Measurements from ENCODE around the gene GGPS1. TPM values are rescaled to one million over a fixed set of nuclear protein-coding genes. Genes with fewer than 3 reads are reported as not detected.

Gene GGPS1
- total and polyA plus RNA-seq, 2 donors (not counting 1 experiment from before 2014, with no cell fraction given): 13.4 to 46.8 TPM

DNA sequence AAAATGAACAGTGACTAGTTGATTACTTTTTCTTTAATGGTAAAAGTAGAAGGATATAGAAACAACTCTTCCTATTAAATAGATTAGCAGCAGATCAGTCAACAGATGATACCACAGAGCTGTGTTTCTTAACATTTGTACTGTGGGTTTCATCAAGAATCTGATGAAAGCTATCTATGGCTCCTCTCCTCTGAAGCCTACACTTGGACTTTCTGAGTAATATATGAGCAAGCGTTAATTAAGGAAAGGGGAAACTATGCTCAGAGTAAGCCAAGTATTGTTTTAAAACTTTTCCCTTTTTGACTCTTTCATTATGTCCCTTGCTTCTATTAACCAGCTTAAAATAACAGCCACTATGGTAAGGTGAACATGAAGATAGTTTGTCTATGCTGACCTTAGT lies 11.2 kb upstream of the GGPS1 start:
- POLR2A ChIA-PET: no interaction called here
- Histone ChIP-seq H3K27me3 (replicated peaks in 1 of 4; ENCODE audit: control extremely low read depth in 1 of 4, control insufficient read depth in 3 of 4, insufficient read depth in 4 of 4, low read length in 3 of 4) (no peaks in the 10 kb centered on the region), H3K27ac (ENCODE audit: low read length in 2 of 2) (no peak overlapping the region), H3K4me1 (ENCODE audit: control insufficient read depth in 2 of 2, insufficient read depth in 2 of 2, low read length in 2 of 2) (peaks cover 13 to 19% of the 10 kb centered on the region in 2 donors), H4K20me1 (ENCODE audit: control insufficient read depth, insufficient read depth, low read length, poor library complexity, severe bottlenecking) (peaks cover 91% of the 10 kb centered on the region), H3K9ac (ENCODE audit: low read length) (no peak overlapping the region), H3K4me3 (ENCODE audit: control extremely low read depth in 1 of 5, extremely low read depth in 1 of 5, insufficient read depth in 1 of 5, low read depth in 2 of 5, low read length in 4 of 5) (no peak overlapping the region), H3K79me2 (ENCODE audit: control insufficient read depth, insufficient read depth, low read length) (peaks cover 98% of the 10 kb centered on the region), H2AFZ (ENCODE audit: insufficient read depth, low read depth, low read length, poor library complexity, severe bottlenecking) (no peak overlapping the region), H3K36me3 (replicated peaks in 1 of 2; ENCODE audit: control extremely low read depth in 1 of 2, control insufficient read depth in 1 of 2, extremely low read depth in 1 of 2, insufficient read depth in 2 of 2, low read length in 1 of 2) (peaks cover 5 to 29% of the 10 kb centered on the region in 2 experiments), H3K9me3 (ENCODE audit: control extremely low read depth in 1 of 3, control insufficient read depth in 2 of 3, insufficient read depth in 1 of 3, low read length in 2 of 3) (no peaks in the 10 kb centered on the region), H3K4me2 (replicated peaks; ENCODE audit: low read depth, low read length, poor library complexity, severe bottlenecking) (no peak overlapping the region)
- Mint-ChIP-seq H3K27ac (no peak overlapping the region), H3K27me3 (no peaks in the 10 kb centered on the region), H3K4me1 (peaks cover 63% of the 10 kb centered on the region), H3K4me3 (no peak overlapping the region), H3K9me3 (ENCODE audit: insufficient read depth) (no peaks in the 10 kb centered on the region)
- no CpG with 5 or more reads among the region's 1 CpG for WGBS (ENCODE audit: insufficient coverage)
- intact Hi-C loops (cut with micrococcal nuclease): no loop called here
- DNase-seq: no peak
- CTCF ChIA-PET: no interaction called here
- TF ChIP-seq, protein P1, sequence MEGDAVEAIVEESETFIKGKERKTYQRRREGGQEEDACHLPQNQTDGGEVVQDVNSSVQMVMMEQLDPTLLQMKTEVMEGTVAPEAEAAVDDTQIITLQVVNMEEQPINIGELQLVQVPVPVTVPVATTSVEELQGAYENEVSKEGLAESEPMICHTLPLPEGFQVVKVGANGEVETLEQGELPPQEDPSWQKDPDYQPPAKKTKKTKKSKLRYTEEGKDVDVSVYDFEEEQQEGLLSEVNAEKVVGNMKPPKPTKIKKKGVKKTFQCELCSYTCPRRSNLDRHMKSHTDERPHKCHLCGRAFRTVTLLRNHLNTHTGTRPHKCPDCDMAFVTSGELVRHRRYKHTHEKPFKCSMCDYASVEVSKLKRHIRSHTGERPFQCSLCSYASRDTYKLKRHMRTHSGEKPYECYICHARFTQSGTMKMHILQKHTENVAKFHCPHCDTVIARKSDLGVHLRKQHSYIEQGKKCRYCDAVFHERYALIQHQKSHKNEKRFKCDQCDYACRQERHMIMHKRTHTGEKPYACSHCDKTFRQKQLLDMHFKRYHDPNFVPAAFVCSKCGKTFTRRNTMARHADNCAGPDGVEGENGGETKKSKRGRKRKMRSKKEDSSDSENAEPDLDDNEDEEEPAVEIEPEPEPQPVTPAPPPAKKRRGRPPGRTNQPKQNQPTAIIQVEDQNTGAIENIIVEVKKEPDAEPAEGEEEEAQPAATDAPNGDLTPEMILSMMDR (IDR thresholded peaks at IDR 0.05): no peak
- no peak for TF ChIP-seq EZH2 (IDR thresholded peaks at IDR 0.05; ENCODE audit: borderline replicate concordance, insufficient read depth, low read depth, low read length, poor library complexity, severe bottlenecking)
- no peak for ATAC-seq (ENCODE audit: low read depth)

DNA sequence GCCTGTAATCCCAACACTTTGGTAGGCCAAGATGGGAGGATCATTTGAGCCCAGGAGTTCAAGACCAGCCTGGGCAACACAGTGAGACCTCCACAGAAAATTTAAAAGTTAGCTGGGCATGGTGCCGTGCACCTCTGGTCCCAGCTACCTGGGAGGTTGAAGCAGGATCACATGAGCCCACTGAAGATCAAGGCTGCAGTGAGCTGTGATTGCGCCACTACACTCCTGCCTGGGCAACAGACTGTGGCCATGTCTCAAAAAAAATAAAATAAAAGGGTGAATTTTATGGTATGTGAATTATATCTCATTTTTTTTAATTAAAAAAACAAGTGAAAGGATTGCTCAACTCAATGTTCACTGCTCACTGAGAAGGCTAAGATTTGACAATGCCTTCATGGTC lies 9.1 kb upstream of the GGPS1 start:
- DNase-seq (no peak), ATAC-seq (ENCODE audit: low read depth) (no peak)
- no peak overlapping the region for H3K27ac ChIP-seq (ENCODE audit: low read length in 2 of 2)
- no peak overlapping the region for H3K4me3 Mint-ChIP-seq
- H3K9me3 Mint-ChIP-seq (ENCODE audit: insufficient read depth): no peaks in the 10 kb centered on the region
- H3K9me3 ChIP-seq (ENCODE audit: control extremely low read depth in 1 of 3, control insufficient read depth in 2 of 3, insufficient read depth in 1 of 3, low read length in 2 of 3): no peaks in the 10 kb centered on the region
- peaks cover 20 to 21% of the 10 kb centered on the region in 2 donors for H3K4me1 ChIP-seq (ENCODE audit: control insufficient read depth in 2 of 2, insufficient read depth in 2 of 2, low read length in 2 of 2)
- POLR2A ChIA-PET: interaction anchor here (0.6 kb wide), 1 partner anchor 208 kb away, joined by 5 read pairs; no protein-coding TSS in a partner anchor
- H4K20me1 ChIP-seq (ENCODE audit: control insufficient read depth, insufficient read depth, low read length, poor library complexity, severe bottlenecking): peaks cover 92% of the 10 kb centered on the region
- no peak overlapping the region for H3K9ac ChIP-seq (ENCODE audit: low read length)
- H3K27me3 ChIP-seq (replicated peaks in 1 of 4; ENCODE audit: control extremely low read depth in 1 of 4, control insufficient read depth in 3 of 4, insufficient read depth in 4 of 4, low read length in 3 of 4): no peaks in the 10 kb centered on the region
- H2AFZ ChIP-seq (ENCODE audit: insufficient read depth, low read depth, low read length, poor library complexity, severe bottlenecking): no peak overlapping the region
- intact Hi-C loops (cut with micrococcal nuclease): no loop called here
- no peak overlapping the region for H3K4me3 ChIP-seq (ENCODE audit: control extremely low read depth in 1 of 5, extremely low read depth in 1 of 5, insufficient read depth in 1 of 5, low read depth in 2 of 5, low read length in 4 of 5)
- TF ChIP-seq, protein P1 (IDR thresholded peaks at IDR 0.05): no peak
- no peak for TF ChIP-seq EZH2 (IDR thresholded peaks at IDR 0.05; ENCODE audit: borderline replicate concordance, insufficient read depth, low read depth, low read length, poor library complexity, severe bottlenecking)
- H3K27ac Mint-ChIP-seq: no peak overlapping the region
- no peaks in the 10 kb centered on the region for H3K27me3 Mint-ChIP-seq
- peaks cover 5 to 29% of the 10 kb centered on the region in 2 experiments for H3K36me3 ChIP-seq (replicated peaks in 1 of 2; ENCODE audit: control extremely low read depth in 1 of 2, control insufficient read depth in 1 of 2, extremely low read depth in 1 of 2, insufficient read depth in 2 of 2, low read length in 1 of 2)
- CTCF ChIA-PET: no interaction called here
- WGBS (ENCODE audit: insufficient coverage): 88% methylated on average over 1 of the region's 2 CpGs
- H3K4me1 Mint-ChIP-seq: peaks cover 57% of the 10 kb centered on the region
- H3K79me2 ChIP-seq (ENCODE audit: control insufficient read depth, insufficient read depth, low read length): peaks cover 98% of the 10 kb centered on the region
- no peak overlapping the region for H3K4me2 ChIP-seq (replicated peaks; ENCODE audit: low read depth, low read length, poor library complexity, severe bottlenecking)

All from B cell (primary cell).